ENCODE data around the gene ZNF611. TPM values are rescaled to one million over a fixed set of nuclear protein-coding genes. Genes with fewer than 3 reads are reported as not detected.

ZNF611 gene
- total and polyA plus RNA-seq, 2 of the 13 experiments (the other 11 are each of a cell fraction or from before 2014, with no cell fraction given) = 2.7 to 4.1 TPM

DNA sequence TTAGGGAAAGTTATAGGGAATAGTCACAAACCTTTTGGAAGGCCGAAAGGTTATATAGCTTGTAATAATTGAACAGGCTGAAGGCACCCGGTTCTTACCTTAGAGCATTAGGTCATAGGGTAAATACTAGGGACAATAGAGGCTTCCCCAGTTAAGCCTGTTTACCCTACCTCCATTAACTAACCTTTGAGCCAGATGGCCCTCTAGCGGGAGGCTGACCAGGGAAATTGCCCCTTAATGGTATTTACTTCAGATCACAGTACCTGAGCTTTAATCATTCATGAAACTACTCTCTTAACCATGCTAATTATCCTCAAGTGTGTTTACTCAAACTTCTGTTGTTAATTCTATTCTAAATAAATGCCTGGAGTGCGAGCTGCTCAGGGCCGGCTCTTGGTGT is 76.2 kb downstream of the ZNF611 start (continued):
- TF ChIP-seq FOXA1 (IDR thresholded peaks at IDR 0.05) (no peak), FOXA1 (CRISPR knock-in tag; IDR thresholded peaks at IDR 0.05) (peak; percentile 58; the same call in 1 of the 2 replicates), ZNF333 (CRISPR knock-in tag; IDR thresholded peaks at IDR 0.05; ENCODE audit: borderline replicate concordance) (no peak), SAP130 (CRISPR knock-in tag; IDR thresholded peaks at IDR 0.05; ENCODE audit: low read depth) (peak; percentile 44), SSRP1 (CRISPR knock-in tag; IDR thresholded peaks at IDR 0.05) (no peak), SOX5 (CRISPR knock-in tag; IDR thresholded peaks at IDR 0.05; ENCODE audit: borderline replicate concordance) (peak; percentile 71), ZNF564 (CRISPR knock-in tag; IDR thresholded peaks at IDR 0.05) (no peak), CREM (IDR thresholded peaks at IDR 0.05) (peak; percentile 26; the same call in 1 of the 2 replicates), CREM (CRISPR knock-in tag; IDR thresholded peaks at IDR 0.05) (no peak), SOX6 (IDR thresholded peaks at IDR 0.05) (no peak), SOX6 (CRISPR knock-in tag; IDR thresholded peaks at IDR 0.05) (peak; percentile 77), SOX13 (IDR thresholded peaks at IDR 0.05) (0 out of 2 replicates have a peak, but pooled peaks have one; percentile 43), SOX13 (CRISPR knock-in tag; conservative IDR thresholded peaks at IDR 0.05 in 1 of 2, IDR thresholded peaks at IDR 0.05 in 1 of 2) (peak in 1 of 2 experiments; percentile 80; a peak in 2 of 4 replicates), NR2F6 (IDR thresholded peaks at IDR 0.05) (0 out of 2 replicates have a peak, but pooled peaks have one; percentile 27), NR2F6 (CRISPR knock-in tag; IDR thresholded peaks at IDR 0.05) (no peak), PPARG (CRISPR knock-in tag; conservative IDR thresholded peaks at IDR 0.05) (peak; percentile 70)
- TF ChIP-seq, protein P1, sequence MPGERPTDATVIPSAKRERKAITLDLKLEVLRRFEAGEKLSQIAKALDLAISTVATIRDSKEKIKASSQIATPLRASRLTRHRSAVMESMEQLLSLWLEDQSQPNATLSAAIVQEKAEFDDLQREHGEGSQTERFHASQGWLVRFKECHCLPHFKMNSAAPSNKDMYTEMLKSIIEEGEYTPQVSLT (CRISPR knock-in tag; IDR thresholded peaks at IDR 0.05; ENCODE audit: borderline replicate concordance, low read depth) = no peak
- TF ChIP-seq, protein P2, sequence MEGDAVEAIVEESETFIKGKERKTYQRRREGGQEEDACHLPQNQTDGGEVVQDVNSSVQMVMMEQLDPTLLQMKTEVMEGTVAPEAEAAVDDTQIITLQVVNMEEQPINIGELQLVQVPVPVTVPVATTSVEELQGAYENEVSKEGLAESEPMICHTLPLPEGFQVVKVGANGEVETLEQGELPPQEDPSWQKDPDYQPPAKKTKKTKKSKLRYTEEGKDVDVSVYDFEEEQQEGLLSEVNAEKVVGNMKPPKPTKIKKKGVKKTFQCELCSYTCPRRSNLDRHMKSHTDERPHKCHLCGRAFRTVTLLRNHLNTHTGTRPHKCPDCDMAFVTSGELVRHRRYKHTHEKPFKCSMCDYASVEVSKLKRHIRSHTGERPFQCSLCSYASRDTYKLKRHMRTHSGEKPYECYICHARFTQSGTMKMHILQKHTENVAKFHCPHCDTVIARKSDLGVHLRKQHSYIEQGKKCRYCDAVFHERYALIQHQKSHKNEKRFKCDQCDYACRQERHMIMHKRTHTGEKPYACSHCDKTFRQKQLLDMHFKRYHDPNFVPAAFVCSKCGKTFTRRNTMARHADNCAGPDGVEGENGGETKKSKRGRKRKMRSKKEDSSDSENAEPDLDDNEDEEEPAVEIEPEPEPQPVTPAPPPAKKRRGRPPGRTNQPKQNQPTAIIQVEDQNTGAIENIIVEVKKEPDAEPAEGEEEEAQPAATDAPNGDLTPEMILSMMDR (CRISPR knock-in tag; IDR thresholded peaks at IDR 0.05) = peak; percentile 60
- TF ChIP-seq, protein P3, sequence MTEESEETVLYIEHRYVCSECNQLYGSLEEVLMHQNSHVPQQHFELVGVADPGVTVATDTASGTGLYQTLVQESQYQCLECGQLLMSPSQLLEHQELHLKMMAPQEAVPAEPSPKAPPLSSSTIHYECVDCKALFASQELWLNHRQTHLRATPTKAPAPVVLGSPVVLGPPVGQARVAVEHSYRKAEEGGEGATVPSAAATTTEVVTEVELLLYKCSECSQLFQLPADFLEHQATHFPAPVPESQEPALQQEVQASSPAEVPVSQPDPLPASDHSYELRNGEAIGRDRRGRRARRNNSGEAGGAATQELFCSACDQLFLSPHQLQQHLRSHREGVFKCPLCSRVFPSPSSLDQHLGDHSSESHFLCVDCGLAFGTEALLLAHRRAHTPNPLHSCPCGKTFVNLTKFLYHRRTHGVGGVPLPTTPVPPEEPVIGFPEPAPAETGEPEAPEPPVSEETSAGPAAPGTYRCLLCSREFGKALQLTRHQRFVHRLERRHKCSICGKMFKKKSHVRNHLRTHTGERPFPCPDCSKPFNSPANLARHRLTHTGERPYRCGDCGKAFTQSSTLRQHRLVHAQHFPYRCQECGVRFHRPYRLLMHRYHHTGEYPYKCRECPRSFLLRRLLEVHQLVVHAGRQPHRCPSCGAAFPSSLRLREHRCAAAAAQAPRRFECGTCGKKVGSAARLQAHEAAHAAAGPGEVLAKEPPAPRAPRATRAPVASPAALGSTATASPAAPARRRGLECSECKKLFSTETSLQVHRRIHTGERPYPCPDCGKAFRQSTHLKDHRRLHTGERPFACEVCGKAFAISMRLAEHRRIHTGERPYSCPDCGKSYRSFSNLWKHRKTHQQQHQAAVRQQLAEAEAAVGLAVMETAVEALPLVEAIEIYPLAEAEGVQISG (CRISPR knock-in tag; IDR thresholded peaks at IDR 0.05) = peak; percentile 75; the same call in 1 of the 2 replicates
- TF ChIP-seq, protein P4, sequence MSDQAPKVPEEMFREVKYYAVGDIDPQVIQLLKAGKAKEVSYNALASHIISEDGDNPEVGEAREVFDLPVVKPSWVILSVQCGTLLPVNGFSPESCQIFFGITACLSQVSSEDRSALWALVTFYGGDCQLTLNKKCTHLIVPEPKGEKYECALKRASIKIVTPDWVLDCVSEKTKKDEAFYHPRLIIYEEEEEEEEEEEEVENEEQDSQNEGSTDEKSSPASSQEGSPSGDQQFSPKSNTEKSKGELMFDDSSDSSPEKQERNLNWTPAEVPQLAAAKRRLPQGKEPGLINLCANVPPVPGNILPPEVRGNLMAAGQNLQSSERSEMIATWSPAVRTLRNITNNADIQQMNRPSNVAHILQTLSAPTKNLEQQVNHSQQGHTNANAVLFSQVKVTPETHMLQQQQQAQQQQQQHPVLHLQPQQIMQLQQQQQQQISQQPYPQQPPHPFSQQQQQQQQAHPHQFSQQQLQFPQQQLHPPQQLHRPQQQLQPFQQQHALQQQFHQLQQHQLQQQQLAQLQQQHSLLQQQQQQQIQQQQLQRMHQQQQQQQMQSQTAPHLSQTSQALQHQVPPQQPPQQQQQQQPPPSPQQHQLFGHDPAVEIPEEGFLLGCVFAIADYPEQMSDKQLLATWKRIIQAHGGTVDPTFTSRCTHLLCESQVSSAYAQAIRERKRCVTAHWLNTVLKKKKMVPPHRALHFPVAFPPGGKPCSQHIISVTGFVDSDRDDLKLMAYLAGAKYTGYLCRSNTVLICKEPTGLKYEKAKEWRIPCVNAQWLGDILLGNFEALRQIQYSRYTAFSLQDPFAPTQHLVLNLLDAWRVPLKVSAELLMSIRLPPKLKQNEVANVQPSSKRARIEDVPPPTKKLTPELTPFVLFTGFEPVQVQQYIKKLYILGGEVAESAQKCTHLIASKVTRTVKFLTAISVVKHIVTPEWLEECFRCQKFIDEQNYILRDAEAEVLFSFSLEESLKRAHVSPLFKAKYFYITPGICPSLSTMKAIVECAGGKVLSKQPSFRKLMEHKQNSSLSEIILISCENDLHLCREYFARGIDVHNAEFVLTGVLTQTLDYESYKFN (CRISPR knock-in tag; conservative IDR thresholded peaks at IDR 0.05) = no peak
- TF ChIP-seq, protein P5, sequence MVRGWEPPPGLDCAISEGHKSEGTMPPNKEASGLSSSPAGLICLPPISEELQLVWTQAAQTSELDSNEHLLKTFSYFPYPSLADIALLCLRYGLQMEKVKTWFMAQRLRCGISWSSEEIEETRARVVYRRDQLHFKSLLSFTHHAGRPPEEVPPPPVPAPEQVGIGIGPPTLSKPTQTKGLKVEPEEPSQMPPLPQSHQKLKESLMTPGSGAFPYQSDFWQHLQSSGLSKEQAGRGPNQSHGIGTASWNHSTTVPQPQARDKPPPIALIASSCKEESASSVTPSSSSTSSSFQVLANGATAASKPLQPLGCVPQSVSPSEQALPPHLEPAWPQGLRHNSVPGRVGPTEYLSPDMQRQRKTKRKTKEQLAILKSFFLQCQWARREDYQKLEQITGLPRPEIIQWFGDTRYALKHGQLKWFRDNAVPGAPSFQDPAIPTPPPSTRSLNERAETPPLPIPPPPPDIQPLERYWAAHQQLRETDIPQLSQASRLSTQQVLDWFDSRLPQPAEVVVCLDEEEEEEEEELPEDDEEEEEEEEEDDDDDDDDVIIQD (CRISPR knock-in tag; IDR thresholded peaks at IDR 0.05; ENCODE audit: low read depth) = peak; percentile 21; the same call in 1 of the 2 replicates

Measured in HepG2 (cell line).